GM12872 (cell line): ENCODE results near the gene YWHAQ.

Source experiments
- CTCF ChIP-seq: IDR thresholded peaks from 3 replicates; pipeline ENCODE4 v1.5.1; 2011; ENCODE audit warnings: low read depth, mild to moderate bottlenecking, low read length, moderate library complexity; ENCODE audit not compliant: insufficient read depth

The YWHAQ gene

GRCh38 chr2:9630736-9631552 lies at the start of gene YWHAQ:
TSS of gene YWHAQ (minus strand) at chr2:9630997. CDS start at chr2:9630452, 545 bp downstream.
- no peak for TF ChIP-seq CTCF

- no peak for TF ChIP-seq CTCF
Measured at GRCh38 chr2:9680082-9680481, 49.3 kb upstream of the YWHAQ start.

- TF ChIP-seq CTCF, result no peak
Measured at GRCh38 chr2:9679218-9679617, 48.4 kb upstream of the YWHAQ start.

- TF ChIP-seq CTCF, result no peak
Measured at GRCh38 chr2:9678544-9678943, 47.7 kb upstream of the YWHAQ start.

GRCh38 chr2:9675415-9676351 lies 44.9 kb upstream of the YWHAQ start:
- TF ChIP-seq CTCF, result no peak

GRCh38 chr2:9674891-9675414 lies 44.2 kb upstream of the YWHAQ start:
- TF ChIP-seq CTCF, result no peak

GRCh38 chr2:9673914-9674481 lies 43.2 kb upstream of the YWHAQ start:
- TF ChIP-seq CTCF, result no peak
